ENCODE measurements around the gene TEKT1.
"Not testable (repeated sequence)": the region's sequence is repeated elsewhere in the genome, so short reads cannot be mapped to it uniquely, and the experiment has no call there.

The TEKT1 gene

GRCh38 chr17:6815775-6816174 lies 15.8 kb downstream of the TEKT1 start:
- DNase-seq (ENCODE audit: low spot score) = no peak

GRCh38 chr17:6812295-6812694 lies 19.2 kb downstream of the TEKT1 start:
- no peak for DNase-seq (ENCODE audit: low spot score)

GRCh38 chr17:6811510-6811909 lies 20.0 kb downstream of the TEKT1 start:
- no peak for DNase-seq (ENCODE audit: low spot score)

GRCh38 chr17:6800422-6801027 lies 31.0 kb downstream of the TEKT1 start:
- DNase-seq (ENCODE audit: low spot score) = no peak

- DNase-seq (ENCODE audit: low spot score) = no peak
Observed at GRCh38 chr17:6799738-6800137, 31.8 kb downstream of the TEKT1 start.

- DNase-seq (ENCODE audit: low spot score) = no peak
Observed at GRCh38 chr17:6797718-6798351, 33.7 kb downstream of the TEKT1 start.

- peak; percentile 27 for DNase-seq (ENCODE audit: low spot score)
Observed at GRCh38 chr17:6796887-6797490, 34.5 kb downstream of the TEKT1 start.

GRCh38 chr17:6796017-6796886 lies 35.3 kb downstream of the TEKT1 start:
- no peak for DNase-seq (ENCODE audit: low spot score)

GRCh38 chr17:6793748-6794493 lies 37.6 kb downstream of the TEKT1 start:
- no peak for DNase-seq (ENCODE audit: low spot score)

GRCh38 chr17:6789146-6789545 lies 42.4 kb downstream of the TEKT1 start:
- no peak for DNase-seq (ENCODE audit: low spot score)

GRCh38 chr17:6787081-6787693 lies 44.3 kb downstream of the TEKT1 start:
- DNase-seq (ENCODE audit: low spot score) = no peak

GRCh38 chr17:6786618-6787017 lies 44.9 kb downstream of the TEKT1 start:
- peak; percentile 77 for DNase-seq (ENCODE audit: low spot score)

- no peak for DNase-seq (ENCODE audit: low spot score)
Observed at GRCh38 chr17:6782244-6782643, 49.3 kb downstream of the TEKT1 start.

- DNase-seq (ENCODE audit: low spot score) = no peak
Observed at GRCh38 chr17:6780886-6781285, 50.6 kb downstream of the TEKT1 start.

GRCh38 chr17:6780001-6780400 lies 51.5 kb downstream of the TEKT1 start:
- no peak for DNase-seq (ENCODE audit: low spot score)

- no peak for DNase-seq (ENCODE audit: low spot score)
Observed at GRCh38 chr17:6779411-6779810, 52.1 kb downstream of the TEKT1 start.

GRCh38 chr17:6775871-6776405 lies 55.6 kb downstream of the TEKT1 start, which contains the start of gene FBXO39:
Gene FBXO39 (plus strand): TSS chr17:6776215. CDS start chr17:6779869, 3,654 bp downstream.
- DNase-seq (ENCODE audit: low spot score) = peak; percentile 13

GRCh38 chr17:6774906-6775305 lies 56.6 kb downstream of the TEKT1 start:
- not testable (repeated sequence) for DNase-seq (ENCODE audit: low spot score)

- DNase-seq (ENCODE audit: low spot score) = no peak
Observed at GRCh38 chr17:6772016-6772415, 59.5 kb downstream of the TEKT1 start.

- DNase-seq (ENCODE audit: low spot score) = no peak
Observed at GRCh38 chr17:6768447-6768846, 63.1 kb downstream of the TEKT1 start.

GRCh38 chr17:6761779-6762178 lies 69.8 kb downstream of the TEKT1 start:
- no peak for DNase-seq (ENCODE audit: low spot score)
